IMR-90 (cell line): ENCODE data around the gene MT1A.

ENCODE experiments used
- FOS ChIP-seq: fragments of 150-350 bp; IDR thresholded peaks from 2 replicates; pipeline ENCODE4 v1.6.1; 2016; ENCODE audit warnings: low read depth, low read length
- POLR2A ChIP-seq: IDR thresholded peaks from 2 replicates; pipeline ENCODE4 v1.6.1; 2012; ENCODE audit warnings: mild to moderate bottlenecking, low read depth, low read length
- RAD21 ChIP-seq: IDR thresholded peaks from 2 replicates; pipeline ENCODE4 v1.6.1; 2012; ENCODE audit warnings: low read length, improper control_type of control experiment
- RCOR1 ChIP-seq: IDR thresholded peaks from 2 replicates; pipeline ENCODE4 v1.6.1; 2012; ENCODE audit warnings: mild to moderate bottlenecking, low read length, improper control_type of control experiment; ENCODE audit not compliant: insufficient replicate concordance
- RFX5 ChIP-seq: IDR thresholded peaks from 2 replicates; pipeline ENCODE4 v1.8.0; 2012; ENCODE audit warnings: low read depth, mild to moderate bottlenecking, low read length, moderate library complexity
- TF ChIP-seq, protein P1 (sequence below): conservative IDR thresholded peaks from 2 replicates; pipeline ENCODE4 v1.5.1; 2012; ENCODE audit warnings: mild to moderate bottlenecking, low read depth, low read length, improper control_type of control experiment
- TF ChIP-seq, protein P2 (sequence below): fragments of 150-350 bp; IDR thresholded peaks from 2 replicates; pipeline ENCODE4 v1.6.1; 2017; ENCODE audit warnings: mild to moderate bottlenecking, antibody characterized with exemption, low read length, low read depth
- TF ChIP-seq, protein P3 (sequence below): fragments of 150-350 bp; IDR thresholded peaks from 2 replicates; pipeline ENCODE4 v1.6.1; 2016; ENCODE audit warnings: low read depth, mild to moderate bottlenecking, low read length, moderate library complexity, borderline replicate concordance

DNA sequence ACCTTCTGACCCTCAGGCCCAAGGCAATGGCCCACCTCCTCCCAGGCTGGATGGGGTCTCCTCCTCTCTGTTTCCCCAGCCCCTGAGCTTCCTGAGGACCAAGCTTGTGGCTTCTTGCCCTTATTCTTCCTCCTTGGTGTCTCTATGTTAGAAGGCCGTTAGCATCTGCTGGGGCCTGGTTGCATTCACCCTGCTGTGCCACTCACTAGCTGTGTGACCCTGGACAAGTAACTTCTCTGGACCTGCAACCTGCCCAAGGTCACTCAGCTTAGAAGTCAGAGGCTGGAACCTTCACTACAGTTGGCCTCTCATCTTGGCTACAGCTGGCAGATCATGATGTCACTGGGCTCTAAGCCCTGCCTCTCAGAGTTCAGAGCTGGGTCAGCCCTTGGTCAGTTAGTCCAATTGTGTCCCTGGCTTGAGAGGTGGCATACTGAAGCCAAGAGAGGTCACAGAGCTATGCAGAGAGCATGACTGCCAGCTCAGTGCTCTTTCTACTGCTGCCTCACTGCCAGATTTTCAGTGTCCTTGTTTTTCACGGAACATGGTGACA is 27.1 kb upstream of the MT1A start:
- TF ChIP-seq, protein P1, sequence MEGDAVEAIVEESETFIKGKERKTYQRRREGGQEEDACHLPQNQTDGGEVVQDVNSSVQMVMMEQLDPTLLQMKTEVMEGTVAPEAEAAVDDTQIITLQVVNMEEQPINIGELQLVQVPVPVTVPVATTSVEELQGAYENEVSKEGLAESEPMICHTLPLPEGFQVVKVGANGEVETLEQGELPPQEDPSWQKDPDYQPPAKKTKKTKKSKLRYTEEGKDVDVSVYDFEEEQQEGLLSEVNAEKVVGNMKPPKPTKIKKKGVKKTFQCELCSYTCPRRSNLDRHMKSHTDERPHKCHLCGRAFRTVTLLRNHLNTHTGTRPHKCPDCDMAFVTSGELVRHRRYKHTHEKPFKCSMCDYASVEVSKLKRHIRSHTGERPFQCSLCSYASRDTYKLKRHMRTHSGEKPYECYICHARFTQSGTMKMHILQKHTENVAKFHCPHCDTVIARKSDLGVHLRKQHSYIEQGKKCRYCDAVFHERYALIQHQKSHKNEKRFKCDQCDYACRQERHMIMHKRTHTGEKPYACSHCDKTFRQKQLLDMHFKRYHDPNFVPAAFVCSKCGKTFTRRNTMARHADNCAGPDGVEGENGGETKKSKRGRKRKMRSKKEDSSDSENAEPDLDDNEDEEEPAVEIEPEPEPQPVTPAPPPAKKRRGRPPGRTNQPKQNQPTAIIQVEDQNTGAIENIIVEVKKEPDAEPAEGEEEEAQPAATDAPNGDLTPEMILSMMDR = no peak
- TF ChIP-seq POLR2A = no peak; the same call in 1 of the 2 replicates
- no peak for TF ChIP-seq FOS
- no peak for TF ChIP-seq RAD21
- TF ChIP-seq RCOR1 = no peak
- no peak for TF ChIP-seq RFX5
- TF ChIP-seq, protein P2, sequence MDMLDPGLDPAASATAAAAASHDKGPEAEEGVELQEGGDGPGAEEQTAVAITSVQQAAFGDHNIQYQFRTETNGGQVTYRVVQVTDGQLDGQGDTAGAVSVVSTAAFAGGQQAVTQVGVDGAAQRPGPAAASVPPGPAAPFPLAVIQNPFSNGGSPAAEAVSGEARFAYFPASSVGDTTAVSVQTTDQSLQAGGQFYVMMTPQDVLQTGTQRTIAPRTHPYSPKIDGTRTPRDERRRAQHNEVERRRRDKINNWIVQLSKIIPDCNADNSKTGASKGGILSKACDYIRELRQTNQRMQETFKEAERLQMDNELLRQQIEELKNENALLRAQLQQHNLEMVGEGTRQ = no peak
- TF ChIP-seq, protein P3, sequence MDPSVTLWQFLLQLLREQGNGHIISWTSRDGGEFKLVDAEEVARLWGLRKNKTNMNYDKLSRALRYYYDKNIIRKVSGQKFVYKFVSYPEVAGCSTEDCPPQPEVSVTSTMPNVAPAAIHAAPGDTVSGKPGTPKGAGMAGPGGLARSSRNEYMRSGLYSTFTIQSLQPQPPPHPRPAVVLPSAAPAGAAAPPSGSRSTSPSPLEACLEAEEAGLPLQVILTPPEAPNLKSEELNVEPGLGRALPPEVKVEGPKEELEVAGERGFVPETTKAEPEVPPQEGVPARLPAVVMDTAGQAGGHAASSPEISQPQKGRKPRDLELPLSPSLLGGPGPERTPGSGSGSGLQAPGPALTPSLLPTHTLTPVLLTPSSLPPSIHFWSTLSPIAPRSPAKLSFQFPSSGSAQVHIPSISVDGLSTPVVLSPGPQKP = no peak
